Stomach (tissue), 4 donors: ENCODE data around the gene SDF2L1.
A peak's percentile ranks its signal among the peaks of the same experiment; 100 is the strongest.

Experiments
- CTCF ChIP-seq, 7 experiments: fragments of 450-650 bp in 4 of 7; fragments of 200-600 bp in 3 of 7; sonication (generic) in 3 of 7; IDR thresholded peaks; one replicate each; pipeline ENCODE4 v1.5.1; 2016 to 2019; ENCODE audit warnings: antibody characterized with exemption in 7 of 7, control low read depth in 2 of 7, mild to moderate bottlenecking in 1 of 7
- POLR2A ChIP-seq, 4 donors: fragments of 450-650 bp; IDR thresholded peaks; one replicate each; pipeline ENCODE4 v1.6.1; 2016; ENCODE audit warnings: antibody characterized with exemption in 4 of 4, control low read depth in 2 of 4, mild to moderate bottlenecking in 1 of 4, moderate library complexity in 1 of 4
- POLR2AphosphoS5 ChIP-seq, 3 donors: sonication (generic); formaldehyde crosslinking; IDR thresholded peaks; one replicate each; pipeline ENCODE4 v1.6.1; 2016; ENCODE audit warnings: antibody characterized with exemption in 3 of 3

- TF ChIP-seq POLR2A (IDR thresholded peaks at IDR 0.05) (no peak), CTCF (IDR thresholded peaks at IDR 0.05) (no peak), POLR2AphosphoS5 (IDR thresholded peaks at IDR 0.05) (peak in 1 of 3 donors; percentile 24)
Observed at GRCh38 chr22:21652010-21652546, 10.0 kb downstream of the SDF2L1 start.
